HepG2 (cell line): ENCODE results near the gene PPM1G. TPM values are rescaled to one million over a fixed set of nuclear protein-coding genes. Genes with fewer than 3 reads are reported as not detected.

Experiments used
- BRCA1 ChIP-seq: sonication (generic); formaldehyde crosslinking; IDR thresholded peaks from 2 replicates; pipeline ENCODE4 v1.4.0; 2020; ENCODE audit warnings: missing genetic modification reagents
- HBP1 ChIP-seq: IDR thresholded peaks from 2 replicates; pipeline ENCODE4 v1.6.1; 2016; ENCODE audit warnings: low read depth, control low read depth
- SAFB2 ChIP-seq: sonication (generic); formaldehyde crosslinking; IDR thresholded peaks from 2 replicates; pipeline ENCODE4 v1.5.1; 2020; ENCODE audit warnings: missing genetic modification reagents, low read depth, mild to moderate bottlenecking, borderline replicate concordance
- SP2 ChIP-seq: sonication (generic); formaldehyde crosslinking; IDR thresholded peaks from 2 replicates; pipeline ENCODE4 v1.5.1; 2020; ENCODE audit warnings: mild to moderate bottlenecking, missing genetic modification reagents
- TMF1 ChIP-seq: sonication (generic); formaldehyde crosslinking; IDR thresholded peaks from 2 replicates; pipeline ENCODE4 v1.8.1; 2022; ENCODE audit warnings: low read depth, missing genetic modification reagents
- ZBTB7A ChIP-seq: sonication (generic); formaldehyde crosslinking; IDR thresholded peaks from 2 replicates; pipeline ENCODE4 v1.8.0; 2022; ENCODE audit warnings: mild to moderate bottlenecking, missing genetic modification reagents
- ZNF230 ChIP-seq: sonication (generic); formaldehyde crosslinking; IDR thresholded peaks from 2 replicates; pipeline ENCODE4 v1.4.0; 2020; ENCODE audit warnings: mild to moderate bottlenecking, missing genetic modification reagents
- ZNF382 ChIP-seq: sonication (generic); formaldehyde crosslinking; IDR thresholded peaks from 2 replicates; pipeline ENCODE4 v1.5.0; 2020; ENCODE audit warnings: missing genetic modification reagents, mild to moderate bottlenecking, borderline replicate concordance
- ZNF773 ChIP-seq: sonication (generic); formaldehyde crosslinking; IDR thresholded peaks from 2 replicates; pipeline ENCODE4 v1.4.0; 2020; ENCODE audit warnings: missing genetic modification reagents, borderline replicate concordance
- polyA plus RNA-seq, 8 experiments: library from polyadenylated mRNA; depleted of rRNA in 3 of 8; stranded (reverse) in 7 of 8; unstranded in 1 of 8; fragments of >200 nt; fragmentation: Illumina TruSeq in 4 of 8; extraction: Trizol in 4 of 8; gene quantifications; 2 replicates each; pipeline versions ENCODE4 v1.2.1 to v1.2.3, GENCODE V29; 2011 to 2016; ENCODE audit warnings: low read depth in 4 of 8, missing spikeins in 1 of 8, mixed read lengths in 1 of 8; ENCODE audit not compliant: insufficient read depth in 1 of 8
- total RNA-seq, 5 experiments: library from RNA; depleted of rRNA; stranded (reverse); fragments of >200 nt; fragmentation: Illumina TruSeq; extraction: Trizol; gene quantifications; 2 replicates each; pipeline ENCODE4 v1.2.3, GENCODE V29; 2016; ENCODE audit warnings: low read depth in 1 of 5
- TF ChIP-seq, protein P1 (sequence below): sonication (generic); formaldehyde crosslinking; conservative IDR thresholded peaks from 2 replicates; pipeline ENCODE4 v1.8.0; 2022; ENCODE audit warnings: mild to moderate bottlenecking, moderate library complexity, missing genetic modification reagents
- TF ChIP-seq, protein P2 (sequence below): sonication (generic); formaldehyde crosslinking; conservative IDR thresholded peaks from 2 replicates; pipeline ENCODE4 v1.4.0; 2020; ENCODE audit warnings: missing genetic modification reagents
- TF ChIP-seq, protein P3 (sequence below): sonication (generic); formaldehyde crosslinking; IDR thresholded peaks from one replicate; pipeline ENCODE4 v1.5.1; 2020; ENCODE audit warnings: mild to moderate bottlenecking, missing genetic modification reagents; ENCODE audit errors: not compliant biosample characterization

Gene PPM1G
- total and polyA plus RNA-seq, 2 of the 13 experiments (the other 11 are each of a cell fraction or from before 2014, with no cell fraction given) = 58.2 to 213 TPM

DNA sequence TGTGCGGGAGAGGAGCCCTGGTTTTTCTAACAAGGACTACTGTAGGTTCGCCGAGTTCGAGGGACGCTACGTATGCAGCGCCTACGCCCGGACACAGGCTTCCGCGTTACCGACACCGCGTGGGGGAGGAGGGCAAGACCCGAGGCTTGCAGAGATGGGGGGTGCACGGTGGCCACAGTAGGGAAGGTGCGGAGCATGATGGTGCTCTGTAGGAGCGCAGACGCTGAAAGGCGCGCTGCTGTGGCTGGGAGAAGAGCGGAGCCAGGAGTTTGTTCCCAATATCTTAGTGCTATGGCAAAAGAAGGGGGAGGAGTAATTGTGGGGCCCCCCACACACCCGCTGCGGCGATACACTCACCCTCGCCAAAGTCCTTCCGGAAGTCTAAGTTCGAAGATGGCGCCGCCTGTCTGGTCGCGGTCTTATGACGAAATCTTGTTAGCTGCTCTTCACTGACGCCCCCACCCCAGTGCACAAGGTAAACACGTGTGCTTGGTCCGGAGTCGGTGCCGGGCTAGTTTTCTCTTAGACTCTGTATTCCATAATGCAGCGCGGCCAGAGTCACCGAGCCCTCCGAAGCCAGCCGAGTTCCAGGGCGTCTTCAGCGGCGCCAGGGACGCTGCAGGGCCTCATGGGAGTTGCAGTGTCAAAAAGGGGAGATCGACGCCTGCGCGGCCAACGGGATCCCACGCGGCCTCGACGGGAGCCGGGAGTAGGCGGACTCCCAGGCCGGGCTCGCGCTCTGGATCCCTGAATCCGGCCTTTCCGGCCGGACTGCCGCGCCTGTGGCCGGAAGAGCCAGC, 52.8 kb downstream of the PPM1G start, which contains the start of gene GTF3C2 (continued):
- TF ChIP-seq TMF1 (CRISPR knock-in tag) (peak; percentile 59; the same call in 1 of the 2 replicates), SAFB2 (peak; percentile 77; the same call in 1 of the 2 replicates), BRCA1 (no peak), ZNF230 (CRISPR knock-in tag) (peak; percentile 77; the same call in 1 of the 2 replicates), SP2 (CRISPR knock-in tag) (peak; percentile 67), ZNF773 (CRISPR knock-in tag) (no peak), ZBTB7A (CRISPR knock-in tag) (peak; percentile 51; the same call in 1 of the 2 replicates), HBP1 (CRISPR knock-in tag) (peak; percentile 88), ZNF382 (CRISPR knock-in tag) (no peak)
- TF ChIP-seq, protein P1, sequence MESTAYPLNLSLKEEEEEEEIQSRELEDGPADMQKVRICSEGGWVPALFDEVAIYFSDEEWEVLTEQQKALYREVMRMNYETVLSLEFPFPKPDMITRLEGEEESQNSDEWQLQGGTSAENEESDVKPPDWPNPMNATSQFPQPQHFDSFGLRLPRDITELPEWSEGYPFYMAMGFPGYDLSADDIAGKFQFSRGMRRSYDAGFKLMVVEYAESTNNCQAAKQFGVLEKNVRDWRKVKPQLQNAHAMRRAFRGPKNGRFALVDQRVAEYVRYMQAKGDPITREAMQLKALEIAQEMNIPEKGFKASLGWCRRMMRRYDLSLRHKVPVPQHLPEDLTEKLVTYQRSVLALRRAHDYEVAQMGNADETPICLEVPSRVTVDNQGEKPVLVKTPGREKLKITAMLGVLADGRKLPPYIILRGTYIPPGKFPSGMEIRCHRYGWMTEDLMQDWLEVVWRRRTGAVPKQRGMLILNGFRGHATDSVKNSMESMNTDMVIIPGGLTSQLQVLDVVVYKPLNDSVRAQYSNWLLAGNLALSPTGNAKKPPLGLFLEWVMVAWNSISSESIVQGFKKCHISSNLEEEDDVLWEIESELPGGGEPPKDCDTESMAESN (CRISPR knock-in tag) = peak; percentile 93
- TF ChIP-seq, protein P2, sequence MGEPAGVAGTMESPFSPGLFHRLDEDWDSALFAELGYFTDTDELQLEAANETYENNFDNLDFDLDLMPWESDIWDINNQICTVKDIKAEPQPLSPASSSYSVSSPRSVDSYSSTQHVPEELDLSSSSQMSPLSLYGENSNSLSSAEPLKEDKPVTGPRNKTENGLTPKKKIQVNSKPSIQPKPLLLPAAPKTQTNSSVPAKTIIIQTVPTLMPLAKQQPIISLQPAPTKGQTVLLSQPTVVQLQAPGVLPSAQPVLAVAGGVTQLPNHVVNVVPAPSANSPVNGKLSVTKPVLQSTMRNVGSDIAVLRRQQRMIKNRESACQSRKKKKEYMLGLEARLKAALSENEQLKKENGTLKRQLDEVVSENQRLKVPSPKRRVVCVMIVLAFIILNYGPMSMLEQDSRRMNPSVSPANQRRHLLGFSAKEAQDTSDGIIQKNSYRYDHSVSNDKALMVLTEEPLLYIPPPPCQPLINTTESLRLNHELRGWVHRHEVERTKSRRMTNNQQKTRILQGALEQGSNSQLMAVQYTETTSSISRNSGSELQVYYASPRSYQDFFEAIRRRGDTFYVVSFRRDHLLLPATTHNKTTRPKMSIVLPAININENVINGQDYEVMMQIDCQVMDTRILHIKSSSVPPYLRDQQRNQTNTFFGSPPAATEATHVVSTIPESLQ (CRISPR knock-in tag) = no peak
- TF ChIP-seq, protein P3, sequence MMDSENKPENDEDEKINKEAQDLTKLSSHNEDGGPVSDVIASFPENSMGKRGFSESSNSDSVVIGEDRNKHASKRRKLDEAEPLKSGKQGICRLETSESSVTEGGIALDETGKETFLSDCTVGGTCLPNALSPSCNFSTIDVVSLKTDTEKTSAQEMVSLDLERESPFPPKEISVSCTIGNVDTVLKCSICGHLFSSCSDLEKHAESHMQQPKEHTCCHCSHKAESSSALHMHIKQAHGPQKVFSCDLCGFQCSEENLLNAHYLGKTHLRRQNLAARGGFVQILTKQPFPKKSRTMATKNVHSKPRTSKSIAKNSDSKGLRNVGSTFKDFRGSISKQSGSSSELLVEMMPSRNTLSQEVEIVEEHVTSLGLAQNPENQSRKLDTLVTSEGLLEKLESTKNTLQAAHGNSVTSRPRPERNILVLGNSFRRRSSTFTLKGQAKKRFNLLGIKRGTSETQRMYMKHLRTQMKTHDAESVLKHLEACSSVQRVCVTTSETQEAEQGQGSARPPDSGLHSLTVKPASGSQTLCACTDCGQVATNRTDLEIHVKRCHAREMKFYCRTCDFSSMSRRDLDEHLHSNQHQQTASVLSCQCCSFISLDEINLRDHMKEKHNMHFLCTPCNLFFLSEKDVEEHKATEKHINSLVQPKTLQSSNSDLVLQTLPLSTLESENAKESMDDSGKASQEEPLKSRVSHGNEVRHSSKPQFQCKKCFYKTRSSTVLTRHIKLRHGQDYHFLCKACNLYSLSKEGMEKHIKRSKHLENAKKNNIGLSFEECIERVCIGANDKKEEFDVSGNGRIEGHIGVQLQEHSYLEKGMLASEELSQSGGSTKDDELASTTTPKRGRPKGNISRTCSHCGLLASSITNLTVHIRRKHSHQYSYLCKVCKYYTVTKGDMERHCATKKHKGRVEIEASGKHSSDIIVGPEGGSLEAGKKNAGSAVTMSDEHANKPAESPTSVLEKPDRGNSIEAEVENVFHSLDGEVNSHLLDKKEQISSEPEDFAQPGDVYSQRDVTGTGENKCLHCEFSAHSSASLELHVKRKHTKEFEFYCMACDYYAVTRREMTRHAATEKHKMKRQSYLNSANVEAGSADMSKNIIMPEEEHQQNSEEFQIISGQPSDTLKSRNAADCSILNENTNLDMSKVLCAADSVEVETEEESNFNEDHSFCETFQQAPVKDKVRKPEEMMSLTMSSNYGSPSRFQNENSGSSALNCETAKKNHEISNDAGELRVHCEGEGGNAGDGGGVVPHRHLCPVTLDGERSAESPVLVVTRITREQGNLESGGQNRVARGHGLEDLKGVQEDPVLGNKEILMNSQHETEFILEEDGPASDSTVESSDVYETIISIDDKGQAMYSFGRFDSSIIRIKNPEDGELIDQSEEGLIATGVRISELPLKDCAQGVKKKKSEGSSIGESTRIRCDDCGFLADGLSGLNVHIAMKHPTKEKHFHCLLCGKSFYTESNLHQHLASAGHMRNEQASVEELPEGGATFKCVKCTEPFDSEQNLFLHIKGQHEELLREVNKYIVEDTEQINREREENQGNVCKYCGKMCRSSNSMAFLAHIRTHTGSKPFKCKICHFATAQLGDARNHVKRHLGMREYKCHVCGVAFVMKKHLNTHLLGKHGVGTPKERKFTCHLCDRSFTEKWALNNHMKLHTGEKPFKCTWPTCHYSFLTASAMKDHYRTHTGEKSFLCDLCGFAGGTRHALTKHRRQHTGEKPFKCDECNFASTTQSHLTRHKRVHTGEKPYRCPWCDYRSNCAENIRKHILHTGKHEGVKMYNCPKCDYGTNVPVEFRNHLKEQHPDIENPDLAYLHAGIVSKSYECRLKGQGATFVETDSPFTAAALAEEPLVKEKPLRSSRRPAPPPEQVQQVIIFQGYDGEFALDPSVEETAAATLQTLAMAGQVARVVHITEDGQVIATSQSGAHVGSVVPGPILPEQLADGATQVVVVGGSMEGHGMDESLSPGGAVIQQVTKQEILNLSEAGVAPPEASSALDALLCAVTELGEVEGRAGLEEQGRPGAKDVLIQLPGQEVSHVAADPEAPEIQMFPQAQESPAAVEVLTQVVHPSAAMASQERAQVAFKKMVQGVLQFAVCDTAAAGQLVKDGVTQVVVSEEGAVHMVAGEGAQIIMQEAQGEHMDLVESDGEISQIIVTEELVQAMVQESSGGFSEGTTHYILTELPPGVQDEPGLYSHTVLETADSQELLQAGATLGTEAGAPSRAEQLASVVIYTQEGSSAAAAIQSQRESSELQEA (CRISPR knock-in tag) = peak; percentile 61
